ENCODE measurements around the gene MED28.

The MED28 gene

GRCh38 chr4:17599826-17600225 lies 14.6 kb upstream of the MED28 start:
- no peak for TF ChIP-seq Cebpa-rat (IDR thresholded peaks at IDR 0.05)
- Histone ChIP-seq H3K9me3 (replicated peaks in 1 of 11) (no peaks in the 10 kb centered on the region), H3K9ac (peak overlapping the region in 1 of 11 experiments; percentile 39; a peak in 1 of 22 replicates), H3K4me2 (no peak overlapping the region), H3K4me3 (no peak overlapping the region), H3K36me3 (peaks cover 89 to 94% (median 92%) of the 10 kb centered on the region in 11 experiments), H3K27me3 (no peaks in the 10 kb centered on the region), H3K4me1 (peaks cover 19 to 53% (median 27%) of the 10 kb centered on the region in 10 experiments), H4K20me1 (peaks cover 0 to 79% (median 5%) of the 10 kb centered on the region in 11 experiments; a peak in 10 of 22 replicates), H3K27ac (no peak overlapping the region)

GRCh38 chr4:17605236-17605635 lies 9.2 kb upstream of the MED28 start:
- no peak overlapping the region for H3K4me3 ChIP-seq
- no peaks in the 10 kb centered on the region for H3K27me3 ChIP-seq
- H3K9ac ChIP-seq: 0 out of 22 replicates have a peak overlapping the region, but pooled peaks of 1 of the 11 experiments have one; percentile 13
- H3K36me3 ChIP-seq: peaks cover 83 to 100% (median 88%) of the 10 kb centered on the region in 11 experiments
- peaks cover 0 to 70% (median 4%) of the 10 kb centered on the region in 11 experiments; a peak in 7 of 22 replicates for H4K20me1 ChIP-seq
- peak overlapping the region in 1 of 11 experiments; percentile 7; a peak in 2 of 22 replicates for H3K27ac ChIP-seq
- H3K4me2 ChIP-seq: no peak overlapping the region
- no peak for TF ChIP-seq Cebpa-rat (IDR thresholded peaks at IDR 0.05)
- H3K9me3 ChIP-seq (replicated peaks in 1 of 11): no peaks in the 10 kb centered on the region
- peaks cover 0 to 18% (median 0%) of the 10 kb centered on the region in 10 experiments; a peak in 6 of 20 replicates for H3K4me1 ChIP-seq

GRCh38 chr4:17613761-17614415 lies 553 bp upstream of the MED28 start:
- peak overlapping the region; percentile 91 to 98 (median 96) for H3K9ac ChIP-seq

GRCh38 chr4:17616283-17616682 lies 1.8 kb downstream of the MED28 start:
- TF ChIP-seq Cebpa-rat (IDR thresholded peaks at IDR 0.05): no peak
- no peaks in the 10 kb centered on the region for H3K27me3 ChIP-seq
- H3K4me1 ChIP-seq: peaks cover 33 to 60% (median 53%) of the 10 kb centered on the region in 10 experiments
- H3K27ac ChIP-seq: no peak overlapping the region; a peak in 1 of 22 replicates
- peak overlapping the region; percentile 9 to 95 (median 87); a peak in 19 of 20 replicates for H3K4me3 ChIP-seq
- peaks cover 52 to 57% (median 55%) of the 10 kb centered on the region in 11 experiments for H3K36me3 ChIP-seq
- no peaks in the 10 kb centered on the region for H3K9me3 ChIP-seq (replicated peaks in 1 of 11)
- peak overlapping the region; percentile 76 to 97 (median 91) for H3K4me2 ChIP-seq
- peak overlapping the region in 10 of 11 experiments; percentile 12 to 98 (median 96); a peak in 12 of 22 replicates for H3K9ac ChIP-seq
- peaks cover 56 to 63% (median 61%) of the 10 kb centered on the region in 11 experiments for H4K20me1 ChIP-seq

More at GRCh38 chr4:17613761-17614415, 553 bp upstream of the MED28 start:
- TF ChIP-seq Cebpa-rat (IDR thresholded peaks at IDR 0.05): no peak
- Histone ChIP-seq H3K36me3 (peaks cover 29 to 44% (median 35%) of the 10 kb centered on the region in 11 experiments), H3K4me2 (peak overlapping the region; percentile 75 to 93 (median 80)), H3K4me3 (peak overlapping the region; percentile 83 to 95 (median 87)), H3K4me1 (peaks cover 31 to 52% (median 47%) of the 10 kb centered on the region in 10 experiments), H3K27ac (peak overlapping the region; percentile 88 to 97 (median 94)), H3K9me3 (replicated peaks in 1 of 11) (no peaks in the 10 kb centered on the region), H4K20me1 (peaks cover 33 to 40% (median 38%) of the 10 kb centered on the region in 11 experiments), H3K27me3 (no peaks in the 10 kb centered on the region)

- Histone ChIP-seq H3K4me2 (peak overlapping the region; percentile 23 to 97 (median 91); a peak in 21 of 22 replicates), H3K9me3 (replicated peaks in 1 of 11) (no peaks in the 10 kb centered on the region), H3K27me3 (no peaks in the 10 kb centered on the region), H3K4me3 (no peak overlapping the region; a peak in 1 of 20 replicates), H3K27ac (peak overlapping the region in 7 of 11 experiments; percentile 7 to 36 (median 26); a peak in 8 of 22 replicates), H4K20me1 (peaks cover 79 to 89% (median 86%) of the 10 kb centered on the region in 11 experiments), H3K4me1 (peaks cover 33 to 44% (median 43%) of the 10 kb centered on the region in 10 experiments), H3K9ac (peak overlapping the region in 8 of 11 experiments; percentile 22 to 53 (median 46); a peak in 11 of 22 replicates), H3K36me3 (peaks cover 78 to 84% (median 81%) of the 10 kb centered on the region in 11 experiments)
- TF ChIP-seq Cebpa-rat (IDR thresholded peaks at IDR 0.05): no peak
Observed at GRCh38 chr4:17618926-17619325, 4.5 kb downstream of the MED28 start.

GRCh38 chr4:17619416-17620105 lies 5.1 kb downstream of the MED28 start:
- Histone ChIP-seq H3K36me3 (peaks cover 85 to 90% (median 88%) of the 10 kb centered on the region in 11 experiments), H3K9ac (peak overlapping the region in 5 of 11 experiments; percentile 22 to 50 (median 30); a peak in 3 of 22 replicates), H3K27me3 (no peaks in the 10 kb centered on the region), H3K4me3 (no peak overlapping the region), H4K20me1 (peaks cover 86 to 96% (median 91%) of the 10 kb centered on the region in 11 experiments), H3K27ac (peak overlapping the region in 2 of 11 experiments; percentile 16 to 26; a peak in 2 of 22 replicates), H3K4me1 (peaks cover 33 to 44% (median 43%) of the 10 kb centered on the region in 10 experiments), H3K9me3 (replicated peaks in 1 of 11) (no peaks in the 10 kb centered on the region), H3K4me2 (peak overlapping the region in 7 of 11 experiments; percentile 23 to 95 (median 91); a peak in 12 of 22 replicates)
- no peak for TF ChIP-seq Cebpa-rat (IDR thresholded peaks at IDR 0.05)

GRCh38 chr4:17623451-17624001 lies 9.1 kb downstream of the MED28 start:
- peaks cover 6 to 11% (median 10%) of the 10 kb centered on the region in 10 experiments for H3K4me1 ChIP-seq
- no peak overlapping the region for H3K4me3 ChIP-seq
- H3K27me3 ChIP-seq: no peaks in the 10 kb centered on the region
- no peaks in the 10 kb centered on the region for H3K9me3 ChIP-seq (replicated peaks in 1 of 11)
- no peak overlapping the region for H3K9ac ChIP-seq
- H4K20me1 ChIP-seq: peaks cover 68 to 100% (median 98%) of the 10 kb centered on the region in 11 experiments
- no peak for TF ChIP-seq Cebpa-rat (IDR thresholded peaks at IDR 0.05)
- no peak overlapping the region for H3K4me2 ChIP-seq
- H3K36me3 ChIP-seq: peaks cover 100% of the 10 kb centered on the region in 11 experiments
- no peak overlapping the region for H3K27ac ChIP-seq

GRCh38 chr4:17624821-17625220 lies 10.4 kb downstream of the MED28 start:
- peaks cover 98 to 100% (median 100%) of the 10 kb centered on the region in 11 experiments for H3K36me3 ChIP-seq
- TF ChIP-seq Cebpa-rat (IDR thresholded peaks at IDR 0.05): no peak
- H3K27ac ChIP-seq: no peak overlapping the region
- H3K27me3 ChIP-seq: no peaks in the 10 kb centered on the region
- peaks cover 55 to 100% (median 94%) of the 10 kb centered on the region in 11 experiments for H4K20me1 ChIP-seq
- no peak overlapping the region for H3K4me3 ChIP-seq
- H3K4me2 ChIP-seq: no peak overlapping the region
- H3K4me1 ChIP-seq: 0 out of 20 replicates have a peak, but pooled peaks cover 0 to under 1% (median 0%) of the 10 kb centered on the region in 10 experiments
- no peak overlapping the region for H3K9ac ChIP-seq
- no peaks in the 10 kb centered on the region for H3K9me3 ChIP-seq (replicated peaks in 1 of 11)

Data from BLaER1 treated with 17β-estradiol and CSF1 and Interleukin-3, amounts not matched to agents 10 nM and 100 nM (cell line).